ENCODE data around the gene UBE2E2.
A peak's percentile ranks its signal among the peaks of the same experiment; 100 is the strongest.

Gene UBE2E2

GRCh38 chr3:23591374-23591773 lies 388.2 kb downstream of the UBE2E2 start:
- Histone ChIP-seq H3K4me1 (ENCODE audit: control insufficient read depth, insufficient read depth, low read length) (no peaks in the 10 kb centered on the region), H3K9ac (ENCODE audit: low read length) (no peak overlapping the region)

DNA sequence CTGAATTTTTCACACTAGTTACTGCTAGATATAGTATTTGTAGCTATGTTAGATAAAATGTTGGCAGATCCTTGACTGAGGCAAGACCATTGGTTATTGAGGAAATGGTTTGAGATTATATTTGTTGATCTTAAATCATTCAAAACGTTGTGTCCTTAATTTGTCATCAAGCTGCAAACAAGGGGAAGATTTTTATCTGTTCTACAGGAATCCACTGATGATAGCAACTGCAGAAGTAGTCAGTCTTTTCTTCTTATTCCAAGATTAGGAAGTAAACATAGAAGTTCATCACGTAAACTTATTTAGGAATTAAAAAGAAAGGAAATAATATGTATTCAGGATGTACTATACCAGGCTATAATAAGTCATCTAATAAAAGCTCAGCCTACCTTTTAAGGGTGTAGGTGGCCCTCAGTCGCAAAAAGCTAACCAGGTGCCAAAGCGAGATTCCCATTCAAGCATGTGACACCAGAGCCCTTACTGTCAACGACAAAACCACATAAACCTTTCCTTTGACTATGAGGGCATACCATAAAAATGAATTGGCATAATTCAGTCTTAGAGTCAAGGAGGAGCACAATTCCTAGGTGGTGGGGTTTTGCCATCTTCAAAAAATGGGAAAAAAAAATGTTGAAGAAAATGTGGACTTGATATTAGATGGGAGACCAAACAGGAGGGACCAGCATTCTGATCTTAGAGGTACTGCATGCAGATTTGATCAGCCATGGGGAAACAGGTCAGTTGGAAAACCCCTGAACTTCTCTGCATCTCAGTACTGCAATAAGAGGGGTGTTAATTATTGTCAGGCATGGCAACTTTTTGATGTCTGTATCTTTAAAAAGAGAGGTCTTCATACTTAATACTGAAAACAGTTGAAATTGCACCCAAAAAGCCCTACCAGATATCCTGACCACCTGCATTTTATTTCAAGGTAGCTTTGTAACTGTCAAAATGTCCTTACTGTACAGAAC lies 390.1 kb downstream of the UBE2E2 start:
- Histone ChIP-seq H3K4me3 (ENCODE audit: low read length) (no peak overlapping the region), H3K36me3 (ENCODE audit: control insufficient read depth, insufficient read depth, low read length) (no peaks in the 10 kb centered on the region), H3K9ac (ENCODE audit: low read length) (no peak overlapping the region), H3K27ac (ENCODE audit: low read depth, low read length) (no peak overlapping the region), H3K4me1 (ENCODE audit: control insufficient read depth, insufficient read depth, low read length) (no peaks in the 10 kb centered on the region), H3K27me3 (ENCODE audit: control insufficient read depth, insufficient read depth, low read length) (no peaks in the 10 kb centered on the region)

More at GRCh38 chr3:23591374-23591773, 388.2 kb downstream of the UBE2E2 start:
- H3K4me3 ChIP-seq (ENCODE audit: low read length) = no peak overlapping the region
- H3K36me3 ChIP-seq (ENCODE audit: control insufficient read depth, insufficient read depth, low read length) = no peaks in the 10 kb centered on the region
- no peaks in the 10 kb centered on the region for H3K27me3 ChIP-seq (ENCODE audit: control insufficient read depth, insufficient read depth, low read length)
- no peak overlapping the region for H3K27ac ChIP-seq (ENCODE audit: low read depth, low read length)

GRCh38 chr3:23594066-23594465 lies 390.9 kb downstream of the UBE2E2 start:
- Histone ChIP-seq H3K27ac (ENCODE audit: low read depth, low read length) (no peak overlapping the region), H3K4me1 (ENCODE audit: control insufficient read depth, insufficient read depth, low read length) (no peaks in the 10 kb centered on the region), H3K27me3 (ENCODE audit: control insufficient read depth, insufficient read depth, low read length) (no peaks in the 10 kb centered on the region), H3K36me3 (ENCODE audit: control insufficient read depth, insufficient read depth, low read length) (no peaks in the 10 kb centered on the region), H3K4me3 (ENCODE audit: low read length) (no peak overlapping the region), H3K9ac (ENCODE audit: low read length) (no peak overlapping the region)

GRCh38 chr3:23594894-23595670 lies 392.0 kb downstream of the UBE2E2 start:
- Histone ChIP-seq H3K4me1 (ENCODE audit: control insufficient read depth, insufficient read depth, low read length) (no peaks in the 10 kb centered on the region), H3K27me3 (ENCODE audit: control insufficient read depth, insufficient read depth, low read length) (no peaks in the 10 kb centered on the region), H3K9ac (ENCODE audit: low read length) (no peak overlapping the region), H3K27ac (ENCODE audit: low read depth, low read length) (no peak overlapping the region), H3K36me3 (ENCODE audit: control insufficient read depth, insufficient read depth, low read length) (no peaks in the 10 kb centered on the region), H3K4me3 (ENCODE audit: low read length) (no peak overlapping the region)

- Histone ChIP-seq H3K9ac (ENCODE audit: low read length) (no peak overlapping the region), H3K36me3 (ENCODE audit: control insufficient read depth, insufficient read depth, low read length) (no peaks in the 10 kb centered on the region), H3K4me3 (ENCODE audit: low read length) (no peak overlapping the region), H3K27me3 (ENCODE audit: control insufficient read depth, insufficient read depth, low read length) (no peaks in the 10 kb centered on the region), H3K4me1 (ENCODE audit: control insufficient read depth, insufficient read depth, low read length) (no peaks in the 10 kb centered on the region), H3K27ac (ENCODE audit: low read depth, low read length) (no peak overlapping the region)
These were observed 392.7 kb downstream of the UBE2E2 start for GRCh38 chr3:23595851-23596250.

- Histone ChIP-seq H3K9ac (ENCODE audit: low read length) (no peak overlapping the region), H3K4me3 (ENCODE audit: low read length) (no peak overlapping the region), H3K27me3 (ENCODE audit: control insufficient read depth, insufficient read depth, low read length) (no peaks in the 10 kb centered on the region), H3K4me1 (ENCODE audit: control insufficient read depth, insufficient read depth, low read length) (no peaks in the 10 kb centered on the region), H3K36me3 (ENCODE audit: control insufficient read depth, insufficient read depth, low read length) (no peaks in the 10 kb centered on the region), H3K27ac (ENCODE audit: low read depth, low read length) (no peak overlapping the region)
These were observed 397.2 kb downstream of the UBE2E2 start for GRCh38 chr3:23600167-23600871.

GRCh38 chr3:23601091-23601822 lies 398.1 kb downstream of the UBE2E2 start:
- no peaks in the 10 kb centered on the region for H3K36me3 ChIP-seq (ENCODE audit: control insufficient read depth, insufficient read depth, low read length)
- no peaks in the 10 kb centered on the region for H3K4me1 ChIP-seq (ENCODE audit: control insufficient read depth, insufficient read depth, low read length)
- no peak overlapping the region for H3K9ac ChIP-seq (ENCODE audit: low read length)
- H3K4me3 ChIP-seq (ENCODE audit: low read length) = no peak overlapping the region
- H3K27ac ChIP-seq (ENCODE audit: low read depth, low read length) = no peak overlapping the region
- H3K27me3 ChIP-seq (ENCODE audit: control insufficient read depth, insufficient read depth, low read length) = no peaks in the 10 kb centered on the region

GRCh38 chr3:23602971-23603370 lies 399.8 kb downstream of the UBE2E2 start:
- H3K4me3 ChIP-seq (ENCODE audit: low read length) = no peak overlapping the region
- peaks cover 4% of the 10 kb centered on the region for H3K4me1 ChIP-seq (ENCODE audit: control insufficient read depth, insufficient read depth, low read length)
- no peaks in the 10 kb centered on the region for H3K36me3 ChIP-seq (ENCODE audit: control insufficient read depth, insufficient read depth, low read length)
- H3K9ac ChIP-seq (ENCODE audit: low read length) = no peak overlapping the region
- no peak overlapping the region for H3K27ac ChIP-seq (ENCODE audit: low read depth, low read length)
- no peaks in the 10 kb centered on the region for H3K27me3 ChIP-seq (ENCODE audit: control insufficient read depth, insufficient read depth, low read length)

DNA sequence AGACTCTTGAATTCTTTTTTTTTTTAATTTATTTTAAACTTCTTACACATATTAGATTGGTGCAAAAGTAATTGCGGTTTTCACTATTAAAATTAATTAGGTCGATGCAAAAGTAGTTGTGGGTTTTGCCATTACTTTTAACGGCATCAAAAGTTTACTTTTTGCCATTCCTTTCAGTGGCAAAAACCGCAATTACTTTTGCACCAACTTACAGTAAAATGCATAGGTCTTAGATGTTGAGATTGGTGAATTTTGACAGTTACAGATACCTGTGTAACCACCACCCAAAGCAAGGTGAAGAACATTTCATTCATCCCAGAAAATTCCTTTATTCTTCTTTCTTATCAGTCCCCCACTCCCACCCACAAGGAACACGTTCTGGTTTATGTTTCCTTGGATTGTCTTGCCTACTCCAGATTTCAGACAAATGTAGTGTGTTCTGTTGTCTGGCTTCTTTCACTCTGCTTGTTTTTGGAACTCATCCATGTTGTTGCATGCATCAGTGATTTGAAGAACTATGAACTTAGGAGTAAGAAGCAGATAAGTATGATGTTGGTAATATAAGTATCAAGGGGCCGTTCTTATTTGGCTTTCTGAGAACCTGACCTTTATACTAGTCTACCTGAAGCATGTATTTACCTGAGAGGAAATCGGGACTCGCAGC lies 404.2 kb downstream of the UBE2E2 start:
- Histone ChIP-seq H3K4me3 (ENCODE audit: low read length) (no peak overlapping the region), H3K9ac (ENCODE audit: low read length) (no peak overlapping the region), H3K36me3 (ENCODE audit: control insufficient read depth, insufficient read depth, low read length) (no peaks in the 10 kb centered on the region), H3K4me1 (ENCODE audit: control insufficient read depth, insufficient read depth, low read length) (peaks cover 6% of the 10 kb centered on the region), H3K27ac (ENCODE audit: low read depth, low read length) (no peak overlapping the region), H3K27me3 (ENCODE audit: control insufficient read depth, insufficient read depth, low read length) (no peaks in the 10 kb centered on the region)

- Histone ChIP-seq H3K4me3 (ENCODE audit: low read length) (no peak overlapping the region), H3K27ac (ENCODE audit: low read depth, low read length) (no peak overlapping the region), H3K9ac (ENCODE audit: low read length) (no peak overlapping the region), H3K27me3 (ENCODE audit: control insufficient read depth, insufficient read depth, low read length) (no peaks in the 10 kb centered on the region), H3K36me3 (ENCODE audit: control insufficient read depth, insufficient read depth, low read length) (no peaks in the 10 kb centered on the region), H3K4me1 (ENCODE audit: control insufficient read depth, insufficient read depth, low read length) (peaks cover 6% of the 10 kb centered on the region)
These were observed 405.5 kb downstream of the UBE2E2 start for GRCh38 chr3:23608650-23609049.

DNA sequence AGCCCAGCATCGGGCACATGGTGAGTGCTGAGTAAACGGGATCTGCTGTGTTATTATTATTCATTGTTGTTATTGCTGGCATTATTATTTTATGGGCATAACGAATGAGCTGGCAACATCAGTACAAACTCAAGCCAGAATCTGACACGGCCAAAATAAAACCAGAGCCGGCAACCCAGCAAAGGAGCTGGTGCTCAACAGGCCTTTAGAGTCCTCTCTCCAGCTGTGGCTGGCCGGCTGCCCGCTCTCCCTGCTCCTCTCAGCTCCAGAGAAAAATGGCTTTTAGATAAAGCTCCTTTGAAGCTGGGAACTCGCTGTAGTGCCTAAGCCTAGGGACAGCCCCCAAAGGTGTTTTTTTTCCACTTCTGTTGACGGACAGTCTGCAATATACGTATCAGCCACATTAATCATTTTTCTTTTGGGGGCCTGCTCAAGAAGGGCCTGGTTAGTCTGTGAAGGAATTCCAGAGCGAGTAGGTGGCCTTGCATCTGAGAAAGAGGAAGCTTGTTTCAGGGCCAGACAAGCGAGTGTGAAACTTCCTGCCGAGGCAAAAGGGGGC lies 408.7 kb downstream of the UBE2E2 start:
- H3K27me3 ChIP-seq (ENCODE audit: control insufficient read depth, insufficient read depth, low read length) = no peaks in the 10 kb centered on the region

More for the DNA sequence above, 408.7 kb downstream of the UBE2E2 start:
- no peaks in the 10 kb centered on the region for H3K36me3 ChIP-seq (ENCODE audit: control insufficient read depth, insufficient read depth, low read length)
- peaks cover 6% of the 10 kb centered on the region for H3K4me1 ChIP-seq (ENCODE audit: control insufficient read depth, insufficient read depth, low read length)
- peak overlapping the region; percentile 49 for H3K27ac ChIP-seq (ENCODE audit: low read depth, low read length)
- no peak overlapping the region for H3K9ac ChIP-seq (ENCODE audit: low read length)
- H3K4me3 ChIP-seq (ENCODE audit: low read length) = peak overlapping the region; percentile 30

Measured in rectal smooth muscle tissue (tissue), 1 donor.